B cell (primary cell): Measurements from ENCODE around the gene ATG4D. TPM values are rescaled to one million over a fixed set of nuclear protein-coding genes. Genes with fewer than 3 reads are reported as not detected.

ENCODE experiments used
- ATAC-seq: fragments of 200-7000 bp; cut with Tn5 transposase; one replicate; pipeline ENCODE4 v1.10.0; 2021; ENCODE audit warnings: low read depth, mild to moderate bottlenecking, moderate number of reproducible peaks, moderate library complexity
- CTCF ChIA-PET: fragments of 350-600 bp; sonication (Branson Sonifier 250); formaldehyde crosslinking; loops from one replicate; lab custom pipeline; 2021; ENCODE audit warnings: antibody characterized with exemption, inconsistent platforms; lab: Charles Lee
- POLR2A ChIA-PET: fragments of 350-600 bp; sonication (Branson Sonifier 250); formaldehyde crosslinking; loops from one replicate; lab custom pipeline; 2021; ENCODE audit warnings: antibody characterized with exemption; lab: Charles Lee
- DNase-seq: peaks from one replicate; pipeline ENCODE4 v3.0.0; 2013
- H2AFZ ChIP-seq: 2 replicates; pipeline ENCODE4 v1.6.1; 2012; ENCODE audit warnings: mild to moderate bottlenecking, low read depth, low read length; ENCODE audit not compliant: insufficient read depth, poor library complexity, severe bottlenecking
- H3K27ac ChIP-seq, 2 donors: 1 replicate in 1 of 2; 2 replicates in 1 of 2; pipeline ENCODE4 v1.5.1; 2012 to 2013; ENCODE audit warnings: low read length in 2 of 2, mild to moderate bottlenecking in 2 of 2, moderate library complexity in 1 of 2
- H3K27me3 ChIP-seq, 4 experiments: fragments of 200-600 bp in 1 of 4; sonication (generic) in 1 of 4; replicated peaks in 1 of 4; 1 replicate in 2 of 4; 2 replicates in 2 of 4; pipeline versions ENCODE4 v1.6.1 to v1.7.0; 2013 to 2016; ENCODE audit warnings: low read length in 3 of 4, mild to moderate bottlenecking in 2 of 4, mixed read lengths in 1 of 4, moderate library complexity in 1 of 4; ENCODE audit not compliant: insufficient read depth in 4 of 4, control insufficient read depth in 3 of 4; ENCODE audit errors: control extremely low read depth in 1 of 4
- H3K36me3 ChIP-seq, 2 experiments: replicated peaks in 1 of 2; 1 replicate in 1 of 2; 2 replicates in 1 of 2; pipeline versions ENCODE4 v1.6.1 to v1.7.1; 2013; ENCODE audit warnings: low read length in 1 of 2; ENCODE audit not compliant: insufficient read depth in 2 of 2, control insufficient read depth in 1 of 2; ENCODE audit errors: control extremely low read depth in 1 of 2, extremely low read depth in 1 of 2
- H3K4me1 ChIP-seq, 2 donors: fragments of 200-600 bp in 1 of 2; sonication (generic) in 1 of 2; 1 replicate in 1 of 2; 2 replicates in 1 of 2; pipeline versions ENCODE4 v1.5.1 to v1.6.1; 2013 to 2017; ENCODE audit warnings: low read length in 2 of 2; ENCODE audit not compliant: control insufficient read depth in 2 of 2, insufficient read depth in 2 of 2
- H3K4me2 ChIP-seq: replicated peaks from 2 replicates; pipeline ENCODE3; 2012; ENCODE audit warnings: mild to moderate bottlenecking, low read depth, low read length; ENCODE audit not compliant: poor library complexity, severe bottlenecking
- H3K4me3 ChIP-seq, 5 experiments: fragments of 200-600 bp in 1 of 5; sonication (generic) in 1 of 5; 1 replicate in 3 of 5; 2 replicates in 2 of 5; pipeline versions ENCODE4 v1.5.1 to v1.7.0; 2011 to 2016; ENCODE audit warnings: low read length in 4 of 5, mild to moderate bottlenecking in 4 of 5, low read depth in 2 of 5, control low read depth in 1 of 5, moderate library complexity in 1 of 5; ENCODE audit not compliant: insufficient read depth in 1 of 5; ENCODE audit errors: control extremely low read depth in 1 of 5, extremely low read depth in 1 of 5
- H3K79me2 ChIP-seq: fragments of 200-600 bp; sonication (generic); one replicate; pipeline ENCODE4 v1.6.0; 2016; ENCODE audit warnings: low read length; ENCODE audit not compliant: control insufficient read depth, insufficient read depth
- H3K9ac ChIP-seq: fragments of 200-600 bp; sonication (generic); 2 replicates; pipeline ENCODE4 v1.6.1; 2017; ENCODE audit warnings: mild to moderate bottlenecking, low read length, moderate library complexity
- H3K9me3 ChIP-seq, 3 donors: one replicate each; pipeline versions ENCODE4 v1.6.1 to v1.7.1; 2013; ENCODE audit warnings: low read length in 2 of 3; ENCODE audit not compliant: control insufficient read depth in 2 of 3, insufficient read depth in 1 of 3; ENCODE audit errors: control extremely low read depth in 1 of 3
- H4K20me1 ChIP-seq: 2 replicates; pipeline ENCODE4 v1.6.0; 2012; ENCODE audit warnings: mild to moderate bottlenecking, low read length; ENCODE audit not compliant: insufficient read depth, control insufficient read depth, poor library complexity, severe bottlenecking
- H3K27ac Mint-ChIP-seq: one replicate; pipeline ENCODE4 v1.8.0; 2021; ENCODE audit warnings: mixed read lengths
- H3K27me3 Mint-ChIP-seq: one replicate; pipeline ENCODE4 v1.8.0; 2021; ENCODE audit warnings: mixed read lengths
- H3K4me1 Mint-ChIP-seq: one replicate; pipeline ENCODE4 v1.8.0; 2021; ENCODE audit warnings: mixed read lengths
- H3K4me3 Mint-ChIP-seq: one replicate; pipeline ENCODE4 v1.8.0; 2021; ENCODE audit warnings: mixed read lengths
- H3K9me3 Mint-ChIP-seq: one replicate; pipeline ENCODE4 v1.8.0; 2022; ENCODE audit warnings: mixed read lengths; ENCODE audit not compliant: insufficient read depth
- CTCF ChIP-seq: fragments of 200-600 bp; IDR thresholded peaks from one replicate; pipeline ENCODE4 v1.8.0; 2022; ENCODE audit warnings: antibody characterized with exemption, mild to moderate bottlenecking
- EZH2 ChIP-seq: IDR thresholded peaks from 2 replicates; pipeline ENCODE4 v1.6.1; 2012; ENCODE audit warnings: borderline replicate concordance, low read depth, mild to moderate bottlenecking, moderate library complexity, low read length; ENCODE audit not compliant: insufficient read depth, poor library complexity, severe bottlenecking
- WGBS: methylation state at CpG from one replicate; pipeline ENCODE4 v1.1.5; 2013; ENCODE audit warnings: missing lambda C conversion rate; ENCODE audit not compliant: insufficient coverage; 5-methylcytosine and 5-hydroxymethylcytosine counted together
- intact Hi-C: fragments of 100-400 bp; cut with micrococcal nuclease; formaldehyde crosslinking; loops from one replicate; pipeline ENCODE4 v1.10.0; 2022
- polyA plus RNA-seq: library from polyadenylated mRNA; depleted of rRNA; stranded (reverse); fragments of >200 nt; gene quantifications from 2 replicates; pipeline ENCODE4 v1.2.3, GENCODE V29; 2012
- total RNA-seq, 2 donors: library from RNA; stranded (reverse); fragments of 120-200 nt in 1 of 2; gene quantifications; 1 replicate in 1 of 2; 2 replicates in 1 of 2; pipeline versions ENCODE4 v1.2.3 to v1.2.4, GENCODE V29; 2013 to 2022

ATG4D gene
- total and polyA plus RNA-seq, 2 donors (not counting 1 experiment from before 2014, with no cell fraction given), result 58.8 to 75.5 TPM

- H3K27me3 ChIP-seq, result no peaks in the 10 kb centered on the region
- H3K4me3 ChIP-seq, result peak within 1 kb of the TSS; percentile 45 to 87 (median 73)
- DNase-seq (no peak), ATAC-seq (no peak)
- peaks cover 25% of the 10 kb centered on the region for H3K79me2 ChIP-seq
- ChIA-PET CTCF (interaction anchor here (0.7 to 1.3 kb wide), 5 partner anchors 11 to 197 kb away, joined by 3 to 4 read pairs (median 3); no protein-coding TSS in a partner anchor), POLR2A (interaction anchor here (0.6 to 1.0 kb wide), 6 partner anchors 63 to 102 kb away, joined by 3 to 10 read pairs (median 3); partner anchors contain the start of gene KRI1)
- peaks cover 22% of the 10 kb centered on the region for H3K4me1 Mint-ChIP-seq
- H3K4me3 Mint-ChIP-seq, result peak within 1 kb of the TSS; percentile 91
- H2AFZ ChIP-seq, result peak within 1 kb of the TSS; percentile 90
- no peak for TF ChIP-seq CTCF
- no peak for TF ChIP-seq EZH2
- no peaks in the 10 kb centered on the region for H3K27me3 Mint-ChIP-seq
- H4K20me1 ChIP-seq, result no peaks in the 10 kb centered on the region
- peak within 1 kb of the TSS; percentile 63 to 69 for H3K27ac ChIP-seq
- intact Hi-C loops, result loop anchor here (1.0 to 5.0 kb wide), 4 partner anchors 42 to 153 kb away; partner anchors contain the start of gene CDC37
- H3K9me3 ChIP-seq, result no peaks in the 10 kb centered on the region
- H3K9me3 Mint-ChIP-seq, result no peaks in the 10 kb centered on the region
- peaks cover 0 to 10% of the 10 kb centered on the region in 2 experiments for H3K36me3 ChIP-seq
- under 1% methylated on average over 64 of the region's 73 CpGs for WGBS
- H3K4me1 ChIP-seq, result peaks cover 6 to 18% of the 10 kb centered on the region in 2 donors
- peak within 1 kb of the TSS; percentile 91 for H3K9ac ChIP-seq
- H3K27ac Mint-ChIP-seq, result peak within 1 kb of the TSS; percentile 92
- H3K4me2 ChIP-seq, result peak within 1 kb of the TSS; percentile 99
Measured at GRCh38 chr19:10503002-10503789, 40.5 kb upstream of the ATG4D start, which contains the start of gene KEAP1. Gene KEAP1, minus strand, starts transcription at chr19:10503356. Its CDS starts 3,323 bp downstream, at chr19:10500033.
